Mesothelial cell of epicardium (in vitro differentiated cells): ENCODE results near the gene SAMD4B. TPM values are rescaled to one million over a fixed set of nuclear protein-coding genes. Genes with fewer than 3 reads are reported as not detected.
A peak's percentile ranks its signal among the peaks of the same experiment; 100 is the strongest.

Source experiments
- DNase-seq, 2 experiments: peaks; one replicate each; pipeline ENCODE4 v3.0.0; 2021; ENCODE audit warnings: low spot score in 2 of 2; ENCODE audit not compliant: unreplicated experiment in 2 of 2
- H3K27ac Mint-ChIP-seq: 2 replicates; pipeline ENCODE4 v1.8.0; 2021; ENCODE audit warnings: mixed read lengths
- H3K27me3 Mint-ChIP-seq: 2 replicates; pipeline ENCODE4 v1.8.0; 2021; ENCODE audit warnings: low read depth, mixed read lengths
- H3K36me3 Mint-ChIP-seq: 2 replicates; pipeline ENCODE4 v1.8.0; 2021; ENCODE audit warnings: mixed read lengths
- H3K4me1 Mint-ChIP-seq: 2 replicates; pipeline ENCODE4 v1.8.0; 2021; ENCODE audit warnings: mixed read lengths
- H3K4me3 Mint-ChIP-seq: 2 replicates; pipeline ENCODE4 v1.8.0; 2021; ENCODE audit warnings: mild to moderate bottlenecking, moderate library complexity, mixed read lengths
- H3K9me3 Mint-ChIP-seq: 2 replicates; pipeline ENCODE4 v1.8.0; 2021; ENCODE audit warnings: mixed read lengths
- CTCF ChIP-seq: fragments of 200-600 bp; sonication (generic); IDR thresholded peaks from one replicate; pipeline ENCODE4 v1.5.0; 2021; ENCODE audit warnings: antibody characterized with exemption; ENCODE audit not compliant: unreplicated experiment
- total RNA-seq: library from RNA; stranded (reverse); gene quantifications from 3 replicates; pipeline ENCODE4 v1.2.1, GENCODE V29; 2021

SAMD4B gene
- total RNA-seq, 1 donor from 2014 or later = 128 TPM

- Mint-ChIP-seq H3K4me3 (peak overlapping the region; percentile 94), H3K27me3 (peaks cover 1% of the 10 kb centered on the region), H3K9me3 (no peaks in the 10 kb centered on the region), H3K4me1 (peaks cover 34% of the 10 kb centered on the region), H3K27ac (peak overlapping the region; percentile 98), H3K36me3 (peaks cover 6% of the 10 kb centered on the region)
- DNase-seq = no peak
- TF ChIP-seq CTCF = no peak
Measured at GRCh38 chr19:39413911-39414608, 71.8 kb downstream of the SAMD4B start.

DNA sequence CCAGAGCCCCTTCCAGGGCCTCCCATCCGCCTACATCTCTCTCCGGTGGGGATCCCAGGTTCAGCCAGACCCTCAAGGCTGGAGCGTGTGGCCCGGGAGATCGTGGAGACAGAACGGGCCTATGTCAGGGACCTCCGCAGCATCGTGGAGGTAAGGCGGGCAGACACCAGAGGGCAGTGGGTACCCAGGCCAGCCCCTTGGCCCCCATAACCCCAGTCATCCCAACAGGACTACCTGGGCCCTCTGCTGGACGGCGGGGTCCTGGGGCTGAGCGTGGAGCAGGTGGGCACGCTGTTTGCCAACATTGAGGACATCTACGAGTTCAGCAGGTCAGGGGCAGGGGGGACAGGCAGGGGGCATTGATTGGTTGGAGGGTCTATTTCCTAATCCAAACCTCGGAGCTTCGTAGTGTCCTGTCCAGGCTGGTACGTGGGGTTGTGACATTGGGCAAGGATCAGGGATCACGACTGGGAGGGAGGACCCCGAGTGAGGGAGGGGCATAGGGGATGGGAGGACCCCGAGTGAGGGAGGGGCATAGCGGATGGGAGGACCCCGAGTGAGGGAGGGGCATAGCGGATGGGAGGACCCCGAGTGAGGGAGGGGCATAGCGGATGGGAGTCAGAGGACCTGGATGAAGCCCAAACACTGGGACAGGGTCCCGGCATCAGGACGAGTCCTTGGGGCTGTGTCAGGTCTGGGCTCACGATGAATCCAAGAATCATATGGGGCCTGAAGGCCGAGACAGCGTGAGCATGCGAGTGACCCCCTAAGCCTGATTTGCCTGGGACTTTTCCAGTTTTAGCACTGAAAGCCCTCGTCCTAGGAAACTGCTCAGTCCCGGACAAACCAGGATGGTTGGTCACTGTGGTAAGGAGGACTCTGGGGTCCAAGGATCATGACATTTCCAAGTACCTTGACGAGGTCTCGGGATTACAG lies 73.2 kb downstream of the SAMD4B start:
- Mint-ChIP-seq H3K9me3 (no peaks in the 10 kb centered on the region), H3K27me3 (peaks cover 1% of the 10 kb centered on the region), H3K4me1 (peaks cover 31% of the 10 kb centered on the region), H3K36me3 (peaks cover 10% of the 10 kb centered on the region), H3K27ac (peak overlapping the region; percentile 98), H3K4me3 (peak overlapping the region; percentile 94)
- no peak for TF ChIP-seq CTCF
- DNase-seq = no peak

DNA sequence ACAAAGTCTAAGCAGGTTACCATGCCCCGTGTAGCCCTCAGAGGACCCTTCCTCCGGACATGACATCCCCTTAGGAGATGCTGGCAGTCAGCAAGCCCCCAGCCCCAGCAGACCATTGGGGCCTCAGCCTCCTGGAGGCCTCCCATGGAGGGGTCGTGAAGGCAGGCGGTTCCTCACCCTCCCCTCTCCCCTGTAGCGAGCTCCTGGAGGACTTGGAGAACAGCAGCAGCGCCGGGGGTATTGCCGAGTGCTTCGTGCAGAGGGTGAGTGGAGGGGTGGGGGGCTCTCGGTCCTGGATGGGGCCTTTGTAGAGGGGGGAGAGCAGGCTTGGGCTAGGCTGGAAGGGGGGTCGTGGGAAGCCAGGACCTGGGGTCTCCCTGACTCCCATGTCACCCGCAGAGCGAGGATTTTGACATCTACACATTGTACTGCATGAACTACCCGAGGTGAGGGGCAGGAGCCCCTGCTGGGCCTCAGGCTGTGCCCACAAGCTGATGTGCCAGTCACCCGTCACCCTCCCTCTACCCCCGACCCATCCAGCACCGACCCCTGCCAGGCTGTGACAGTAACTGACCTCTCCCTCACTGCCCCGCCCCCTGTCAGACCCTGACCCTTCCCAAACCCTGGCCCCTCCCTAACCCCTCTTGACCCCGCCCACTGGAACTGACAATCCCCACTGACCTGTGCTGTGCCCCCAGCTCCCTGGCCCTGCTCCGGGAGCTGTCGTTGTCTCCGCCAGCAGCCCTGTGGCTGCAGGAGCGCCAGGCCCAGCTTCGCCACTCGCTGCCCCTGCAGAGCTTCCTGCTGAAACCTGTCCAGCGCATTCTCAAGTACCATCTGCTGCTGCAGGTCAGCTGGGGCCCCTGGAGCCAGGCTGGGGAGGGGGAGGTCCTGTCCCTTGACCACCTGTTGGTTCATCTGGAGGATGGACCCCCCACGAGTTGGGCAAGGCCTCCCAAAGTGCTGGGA lies 74.2 kb downstream of the SAMD4B start:
- TF ChIP-seq CTCF = no peak
- no peak overlapping the region for H3K4me3 Mint-ChIP-seq
- no peaks in the 10 kb centered on the region for H3K9me3 Mint-ChIP-seq
- DNase-seq = no peak
- peaks cover 13% of the 10 kb centered on the region for H3K36me3 Mint-ChIP-seq
- H3K27ac Mint-ChIP-seq = no peak overlapping the region
- H3K27me3 Mint-ChIP-seq = peaks cover 1% of the 10 kb centered on the region
- H3K4me1 Mint-ChIP-seq = peaks cover 21% of the 10 kb centered on the region

GRCh38 chr19:39417463-39418181 lies 75.4 kb downstream of the SAMD4B start:
- H3K9me3 Mint-ChIP-seq = no peaks in the 10 kb centered on the region
- H3K4me3 Mint-ChIP-seq = no peak overlapping the region
- no peaks in the 10 kb centered on the region for H3K27me3 Mint-ChIP-seq
- H3K4me1 Mint-ChIP-seq = peaks cover 18% of the 10 kb centered on the region
- peak overlapping the region; percentile 76 for H3K27ac Mint-ChIP-seq
- H3K36me3 Mint-ChIP-seq = peaks cover 13% of the 10 kb centered on the region
- no peak for TF ChIP-seq CTCF
- DNase-seq = no peak

GRCh38 chr19:39419003-39419402 lies 76.8 kb downstream of the SAMD4B start:
- peaks cover 16% of the 10 kb centered on the region for H3K4me1 Mint-ChIP-seq
- H3K4me3 Mint-ChIP-seq = no peak overlapping the region
- no peak overlapping the region for H3K27ac Mint-ChIP-seq
- no peak for TF ChIP-seq CTCF
- peaks cover 18% of the 10 kb centered on the region for H3K36me3 Mint-ChIP-seq
- H3K27me3 Mint-ChIP-seq = no peaks in the 10 kb centered on the region
- no peak for DNase-seq
- no peaks in the 10 kb centered on the region for H3K9me3 Mint-ChIP-seq
